Esophagus muscularis mucosa (tissue), 4 donors: ENCODE results near the gene RCAN1. TPM values are rescaled to one million over a fixed set of nuclear protein-coding genes. Genes with fewer than 3 reads are reported as not detected.

Source experiments
- DNase-seq: peaks from one replicate; pipeline ENCODE4 v3.0.0-alpha.2; 2017; ENCODE audit errors: extremely low spot score
- H3K27ac ChIP-seq, 4 donors: fragments of 200-600 bp; sonication (generic); replicated peaks in 1 of 4; 1 replicate in 3 of 4; 2 replicates in 1 of 4; pipeline ENCODE4 v1.5.1; 2016 to 2019; ENCODE audit warnings: mild to moderate bottlenecking in 1 of 4
- H3K27me3 ChIP-seq, 4 donors: fragments of 200-600 bp; sonication (generic); one replicate each; pipeline versions ENCODE4 v1.5.1 to v1.6.0; 2016 to 2019
- H3K36me3 ChIP-seq, 4 donors: fragments of 200-600 bp; sonication (generic); one replicate each; pipeline ENCODE4 v1.5.1; 2016 to 2019
- H3K4me1 ChIP-seq, 4 donors: fragments of 200-600 bp; sonication (generic); one replicate each; pipeline ENCODE4 v1.5.1; 2016 to 2019
- H3K4me3 ChIP-seq, 4 donors: fragments of 200-600 bp; sonication (generic); 1 replicate in 2 of 4; 2 replicates in 2 of 4; pipeline ENCODE4 v1.5.1; 2016 to 2019; ENCODE audit warnings: mild to moderate bottlenecking in 4 of 4, moderate library complexity in 1 of 4
- H3K9me3 ChIP-seq, 4 donors: fragments of 200-600 bp; sonication (generic); 1 replicate in 3 of 4; 2 replicates in 1 of 4; pipeline ENCODE4 v1.5.1; 2016 to 2019
- CTCF ChIP-seq, 3 experiments: fragments of 200-600 bp in 2 of 3; fragments of 450-650 bp in 1 of 3; sonication (generic) in 2 of 3; IDR thresholded peaks; one replicate each; pipeline ENCODE4 v1.5.1; 2017 to 2019; ENCODE audit warnings: antibody characterized with exemption in 3 of 3, mild to moderate bottlenecking in 2 of 3, moderate library complexity in 1 of 3
- EP300 ChIP-seq: sonication (generic); formaldehyde crosslinking; IDR thresholded peaks from one replicate; pipeline ENCODE4 v1.6.1; 2017; ENCODE audit warnings: antibody characterized with exemption
- POLR2A ChIP-seq: fragments of 450-650 bp; IDR thresholded peaks from one replicate; pipeline ENCODE4 v1.6.1; 2017; ENCODE audit warnings: antibody characterized with exemption, moderate library complexity, mild to moderate bottlenecking, low read depth
- POLR2AphosphoS5 ChIP-seq, 2 donors: sonication (generic); formaldehyde crosslinking; IDR thresholded peaks; one replicate each; pipeline ENCODE4 v1.6.1; 2017; ENCODE audit warnings: antibody characterized with exemption in 2 of 2
- WGBS: methylation state at CpG from one replicate; pipeline ENCODE4 v1.1.5; 2018; 5-methylcytosine and 5-hydroxymethylcytosine counted together
- intact Hi-C: fragments of 100-400 bp; cut with DNase I; formaldehyde crosslinking; loops from one replicate; pipeline ENCODE4 v1.15.1; 2023
- total RNA-seq, 4 donors: library from RNA; depleted of rRNA; stranded (reverse); fragments of >200 nt; gene quantifications; one replicate each; pipeline versions ENCODE4 v1.1.0 to v1.2.1, GENCODE V29; 2016

Gene RCAN1
- total RNA-seq, 4 donors from 2014 or later: 32.4 to 58.8 (median 37.9) TPM

- intact Hi-C loops: no loop called here
- peaks cover 48 to 65% (median 59%) of the 10 kb centered on the region in 4 donors for H3K4me1 ChIP-seq
Observed at GRCh38 chr21:34526618-34527290, 88.2 kb downstream of the RCAN1 start.

GRCh38 chr21:34526241-34526617, 88.7 kb downstream of the RCAN1 start:
- intact Hi-C loops: no loop called here
- DNase-seq: no peak
- 10% methylated on average over 5 of the region's 5 CpGs for WGBS
- TF ChIP-seq CTCF (IDR thresholded peaks at IDR 0.05) (no peak), EP300 (no peak), POLR2A (no peak), POLR2AphosphoS5 (IDR thresholded peaks at IDR 0.05) (no peak)
- H3K4me1 ChIP-seq: peaks cover 53 to 70% (median 65%) of the 10 kb centered on the region in 4 donors
- H3K36me3 ChIP-seq: peaks cover 0 to 24% (median 12%) of the 10 kb centered on the region in 4 donors
- no peaks in the 10 kb centered on the region for H3K27me3 ChIP-seq
- peak overlapping the region; percentile 85 to 89 (median 86) for H3K27ac ChIP-seq
- no peaks in the 10 kb centered on the region for H3K9me3 ChIP-seq
- H3K4me3 ChIP-seq: peak overlapping the region; percentile 49 to 58 (median 52)

More at GRCh38 chr21:34526618-34527290, 88.2 kb downstream of the RCAN1 start:
- H3K27me3 ChIP-seq: no peaks in the 10 kb centered on the region
- H3K9me3 ChIP-seq: no peaks in the 10 kb centered on the region
- H3K27ac ChIP-seq: peak overlapping the region; percentile 85 to 89 (median 86)
- H3K36me3 ChIP-seq: peaks cover 0 to 18% (median 7%) of the 10 kb centered on the region in 4 donors
- H3K4me3 ChIP-seq: peak overlapping the region; percentile 49 to 58 (median 52)
- WGBS: 14% methylated on average over 10 of the region's 10 CpGs
- TF ChIP-seq CTCF (IDR thresholded peaks at IDR 0.05) (no peak), POLR2A (peak; percentile 49), POLR2AphosphoS5 (IDR thresholded peaks at IDR 0.05) (peak; percentile 92 to 93), EP300 (peak; percentile 71)
- peak; percentile 95 for DNase-seq

- Histone ChIP-seq H3K4me3 (peak overlapping the region; percentile 49 to 58 (median 52)), H3K36me3 (peaks cover 7 to 37% (median 25%) of the 10 kb centered on the region in 4 donors), H3K4me1 (peaks cover 53 to 74% (median 69%) of the 10 kb centered on the region in 4 donors), H3K27me3 (no peaks in the 10 kb centered on the region), H3K27ac (peak overlapping the region; percentile 85 to 89 (median 86)), H3K9me3 (no peaks in the 10 kb centered on the region)
- intact Hi-C loops: loop anchor here (5.0 kb wide), 1 partner anchor 72 kb away; no protein-coding TSS in a partner anchor
- WGBS: 48% methylated on average over 31 of the region's 31 CpGs
- no peak for DNase-seq
- TF ChIP-seq EP300 (no peak), POLR2AphosphoS5 (IDR thresholded peaks at IDR 0.05) (peak; percentile 31 to 41)
Observed at GRCh38 chr21:34524646-34525601, 90.0 kb downstream of the RCAN1 start.

- TF ChIP-seq CTCF (IDR thresholded peaks at IDR 0.05): no peak
- no peak for TF ChIP-seq POLR2A
- TF ChIP-seq POLR2AphosphoS5 (IDR thresholded peaks at IDR 0.05): no peak
- TF ChIP-seq EP300: no peak
- no peaks in the 10 kb centered on the region for H3K27me3 ChIP-seq
- peaks cover 7 to 54% (median 39%) of the 10 kb centered on the region in 4 donors for H3K36me3 ChIP-seq
- no peaks in the 10 kb centered on the region for H3K9me3 ChIP-seq
- H3K27ac ChIP-seq: peak overlapping the region; percentile 25 to 89 (median 56)
- peaks cover 53 to 72% (median 68%) of the 10 kb centered on the region in 4 donors for H3K4me1 ChIP-seq
- no peak overlapping the region for H3K4me3 ChIP-seq
- no peak for DNase-seq
- intact Hi-C loops: loop anchor here (5.0 kb wide), 1 partner anchor 74 kb away; no protein-coding TSS in a partner anchor
- 92% methylated on average over 7 of the region's 7 CpGs for WGBS
Observed at GRCh38 chr21:34523019-34523555, 91.8 kb downstream of the RCAN1 start.
